DMS53 treated with DMSO at 0.1 percent for 48 hours (cell line): Measurements from ENCODE around the gene IFT43.

Experiments used
- DNase-seq: peaks from one replicate; lab custom pipeline; 2025; ENCODE audit not compliant: unreplicated experiment; lab: John Stamatoyannopoulos, UW

IFT43 gene

GRCh38 chr14:76104802-76105355 lies 119.3 kb downstream of the IFT43 start:
- DNase-seq = no peak

- DNase-seq = no peak
These were observed 120.6 kb downstream of the IFT43 start for GRCh38 chr14:76106188-76106587.

GRCh38 chr14:76109087-76109880 lies 123.7 kb downstream of the IFT43 start:
- no peak for DNase-seq

GRCh38 chr14:76112889-76113624 lies 127.5 kb downstream of the IFT43 start:
- no peak for DNase-seq

- no peak for DNase-seq
These were observed 128.1 kb downstream of the IFT43 start for GRCh38 chr14:76113691-76114090.

- DNase-seq = no peak
These were observed 129.5 kb downstream of the IFT43 start for GRCh38 chr14:76115010-76115422.

- DNase-seq = no peak
These were observed 132.4 kb downstream of the IFT43 start for GRCh38 chr14:76117789-76118484.

GRCh38 chr14:76118594-76118993 lies 133.0 kb downstream of the IFT43 start:
- DNase-seq = no peak

- no peak for DNase-seq
These were observed 135.7 kb downstream of the IFT43 start for GRCh38 chr14:76121089-76121748.

- DNase-seq = no peak
These were observed 138.1 kb downstream of the IFT43 start for GRCh38 chr14:76123426-76124225.

- DNase-seq = no peak
These were observed 139.9 kb downstream of the IFT43 start for GRCh38 chr14:76125511-76125910.

- no peak for DNase-seq
These were observed 140.5 kb downstream of the IFT43 start for GRCh38 chr14:76126076-76126475.

- no peak for DNase-seq
These were observed 144.5 kb downstream of the IFT43 start for GRCh38 chr14:76129851-76130576.

- DNase-seq = no peak
These were observed 145.8 kb downstream of the IFT43 start for GRCh38 chr14:76131071-76131965.

GRCh38 chr14:76133103-76133502 lies 147.5 kb downstream of the IFT43 start:
- DNase-seq = no peak
